T-helper 9 cell (primary cell): ENCODE measurements around the gene RACGAP1.
"Not testable (repeated sequence)": the region's sequence is repeated elsewhere in the genome, so short reads cannot be mapped to it uniquely, and the experiment has no call there.

ENCODE experiments used
- DNase-seq: peaks from one replicate; pipeline ENCODE4 v3.0.0-alpha.2; 2020

Gene RACGAP1

GRCh38 chr12:50024805-50025186 is 498 bp downstream of the RACGAP1 start:
- no peak for DNase-seq

- DNase-seq: no peak
Observed at GRCh38 chr12:50024227-50024626, 1.1 kb downstream of the RACGAP1 start.

GRCh38 chr12:50022903-50023302 is 2.4 kb downstream of the RACGAP1 start:
- no peak for DNase-seq

- no peak for DNase-seq
Observed at GRCh38 chr12:50021031-50021430, 4.3 kb downstream of the RACGAP1 start.

- no peak for DNase-seq
Observed at GRCh38 chr12:50019524-50019923, 5.8 kb downstream of the RACGAP1 start.

GRCh38 chr12:50018968-50019367 is 6.3 kb downstream of the RACGAP1 start:
- DNase-seq: no peak

GRCh38 chr12:50018154-50018553 is 7.1 kb downstream of the RACGAP1 start:
- no peak for DNase-seq

- no peak for DNase-seq
Observed at GRCh38 chr12:50017641-50018040, 7.7 kb downstream of the RACGAP1 start.

- DNase-seq: no peak
Observed at GRCh38 chr12:50016501-50017475, 8.5 kb downstream of the RACGAP1 start.

GRCh38 chr12:50014342-50014741 is 11.0 kb downstream of the RACGAP1 start:
- DNase-seq: no peak

GRCh38 chr12:50013361-50014147 is 11.7 kb downstream of the RACGAP1 start:
- DNase-seq: no peak

GRCh38 chr12:50006754-50007442 is 18.4 kb downstream of the RACGAP1 start:
- no peak for DNase-seq

GRCh38 chr12:50006280-50006679 is 19.0 kb downstream of the RACGAP1 start:
- no peak for DNase-seq

GRCh38 chr12:50005175-50005574 is 20.1 kb downstream of the RACGAP1 start:
- DNase-seq: no peak

GRCh38 chr12:50004696-50005095 is 20.6 kb downstream of the RACGAP1 start:
- no peak for DNase-seq

GRCh38 chr12:50003595-50003994 is 21.7 kb downstream of the RACGAP1 start:
- no peak for DNase-seq

GRCh38 chr12:49998453-49998852 is 26.8 kb downstream of the RACGAP1 start:
- no peak for DNase-seq

- DNase-seq: no peak
Observed at GRCh38 chr12:49990273-49990672, 35.0 kb downstream of the RACGAP1 start.

- not testable (repeated sequence) for DNase-seq
Observed at GRCh38 chr12:49989400-49989799, 35.9 kb downstream of the RACGAP1 start.

GRCh38 chr12:49987625-49988303 is 37.5 kb downstream of the RACGAP1 start:
- DNase-seq: no peak

- not testable (repeated sequence) for DNase-seq
Observed at GRCh38 chr12:49986476-49986875, 38.8 kb downstream of the RACGAP1 start.

GRCh38 chr12:49985981-49986380 is 39.3 kb downstream of the RACGAP1 start:
- DNase-seq: no peak
